Smooth muscle cell (in vitro differentiated cells): Measurements from ENCODE around the gene MYO9A. TPM values are rescaled to one million over a fixed set of nuclear protein-coding genes. Genes with fewer than 3 reads are reported as not detected.

Experiments used
- DNase-seq: peaks from one replicate; lab custom pipeline; 2025; ENCODE audit not compliant: unreplicated experiment; lab: John Stamatoyannopoulos, UW
- H2AFZ ChIP-seq: fragments of 200-600 bp; sonication (generic); 2 replicates; pipeline ENCODE4 v1.6.0; 2016; ENCODE audit warnings: antibody characterized with exemption, low read depth, mild to moderate bottlenecking
- H3F3A ChIP-seq: fragments of 200-600 bp; sonication (generic); 2 replicates; pipeline ENCODE4 v1.6.0; 2017; ENCODE audit warnings: antibody characterized with exemption, low read depth
- H3K27ac ChIP-seq: fragments of 200-600 bp; sonication (generic); 2 replicates; pipeline ENCODE4 v1.5.1; 2016; ENCODE audit warnings: low read depth, mild to moderate bottlenecking
- H3K27me3 ChIP-seq: fragments of 200-600 bp; sonication (generic); 2 replicates; pipeline ENCODE4 v1.6.1; 2016; ENCODE audit warnings: low read depth, mild to moderate bottlenecking
- H3K36me3 ChIP-seq: fragments of 200-600 bp; sonication (generic); 2 replicates; pipeline ENCODE4 v1.5.1; 2016; ENCODE audit warnings: low read depth
- H3K4me1 ChIP-seq: fragments of 200-600 bp; sonication (generic); 2 replicates; pipeline ENCODE4 v1.5.1; 2016; ENCODE audit warnings: low read depth
- H3K4me2 ChIP-seq: fragments of 200-600 bp; sonication (generic); 2 replicates; pipeline ENCODE4 v1.6.0; 2016; ENCODE audit warnings: mild to moderate bottlenecking
- H3K4me3 ChIP-seq: fragments of 200-600 bp; sonication (generic); 2 replicates; pipeline ENCODE4 v1.5.1; 2016; ENCODE audit warnings: mild to moderate bottlenecking
- H3K79me2 ChIP-seq: fragments of 200-600 bp; sonication (generic); 2 replicates; pipeline ENCODE4 v1.6.0; 2016; ENCODE audit warnings: low read depth, mild to moderate bottlenecking
- H3K9ac ChIP-seq: fragments of 200-600 bp; sonication (generic); 2 replicates; pipeline ENCODE4 v1.6.0; 2016; ENCODE audit warnings: low read depth
- H3K9me3 ChIP-seq: fragments of 200-600 bp; sonication (generic); replicated peaks from 2 replicates; pipeline ENCODE4 v1.5.1; 2016; ENCODE audit warnings: low read depth
- H4K20me1 ChIP-seq: fragments of 200-600 bp; sonication (generic); 2 replicates; pipeline ENCODE4 v1.6.0; 2016; ENCODE audit warnings: low read depth
- CTCF ChIP-seq: fragments of 200-600 bp; sonication (generic); IDR thresholded peaks from 2 replicates; pipeline ENCODE4 v1.5.1; 2017; ENCODE audit warnings: borderline replicate concordance, mild to moderate bottlenecking, antibody characterized with exemption; ENCODE audit not compliant: insufficient read depth, poor library complexity, severe bottlenecking
- whole genome bisulfite sequencing: methylation state at CpG from one replicate; pipeline ENCODE4 v1.1.7; 2016; ENCODE audit warnings: low lambda C conversion rate; 5-methylcytosine and 5-hydroxymethylcytosine counted together
- polyA plus RNA-seq: library from polyadenylated mRNA; unstranded; fragments of >200 nt; fragmentation: Nextera tagmentation; extraction: Ambion mirVana; gene quantifications from 2 replicates; pipeline ENCODE4 v1.2.1, GENCODE V29; 2016
- total RNA-seq: library from RNA; depleted of rRNA; stranded (reverse); fragments of >200 nt; gene quantifications from 2 replicates; pipeline ENCODE4 v1.2.3, GENCODE V29; 2014

MYO9A gene
- total and polyA plus RNA-seq, 2 experiments from 2014 or later: 10.7 to 36.9 TPM

GRCh38 chr15:71971905-71972304 lies 146.0 kb downstream of the MYO9A start:
- WGBS: 78% methylated on average over 2 of the region's 2 CpGs
- Histone ChIP-seq H3K4me1 (no peaks in the 10 kb centered on the region), H3K27me3 (no peaks in the 10 kb centered on the region), H3K4me3 (no peak overlapping the region), H3K27ac (peak overlapping the region; percentile 33), H4K20me1 (no peaks in the 10 kb centered on the region), H3K4me2 (no peak overlapping the region), H3K36me3 (no peaks in the 10 kb centered on the region), H3K9me3 (no peaks in the 10 kb centered on the region), H3K79me2 (no peaks in the 10 kb centered on the region), H2AFZ (no peak overlapping the region), H3F3A (no peaks in the 10 kb centered on the region), H3K9ac (no peak overlapping the region)
- TF ChIP-seq CTCF: no peak
- DNase-seq: no peak

- no peak overlapping the region for H3K9ac ChIP-seq
- no peak overlapping the region for H2AFZ ChIP-seq
- H3K9me3 ChIP-seq: no peaks in the 10 kb centered on the region
- H3K27me3 ChIP-seq: no peaks in the 10 kb centered on the region
- H3K79me2 ChIP-seq: no peaks in the 10 kb centered on the region
- DNase-seq: no peak
- H3F3A ChIP-seq: no peaks in the 10 kb centered on the region
- 72% methylated on average over 1 of the region's 1 CpG for WGBS
- no peak overlapping the region for H3K4me2 ChIP-seq
- no peak overlapping the region for H3K4me3 ChIP-seq
- no peaks in the 10 kb centered on the region for H3K36me3 ChIP-seq
- H4K20me1 ChIP-seq: no peaks in the 10 kb centered on the region
- peak overlapping the region; percentile 33 for H3K27ac ChIP-seq
- TF ChIP-seq CTCF: no peak
- H3K4me1 ChIP-seq: no peaks in the 10 kb centered on the region
These were observed 147.5 kb downstream of the MYO9A start for GRCh38 chr15:71970435-71970834.

GRCh38 chr15:71962537-71962936 lies 155.4 kb downstream of the MYO9A start:
- TF ChIP-seq CTCF: no peak
- Histone ChIP-seq H2AFZ (no peak overlapping the region), H3K79me2 (no peaks in the 10 kb centered on the region), H3K4me2 (no peak overlapping the region), H3K9me3 (no peaks in the 10 kb centered on the region), H3K4me1 (no peaks in the 10 kb centered on the region), H3F3A (no peaks in the 10 kb centered on the region), H3K36me3 (no peaks in the 10 kb centered on the region), H3K27ac (no peak overlapping the region), H4K20me1 (no peaks in the 10 kb centered on the region), H3K4me3 (no peak overlapping the region), H3K27me3 (no peaks in the 10 kb centered on the region), H3K9ac (no peak overlapping the region)
- no peak for DNase-seq
- WGBS: 94% methylated on average over 1 of the region's 1 CpG

- 97% methylated on average over 2 of the region's 2 CpGs for WGBS
These were observed 160.9 kb downstream of the MYO9A start for GRCh38 chr15:71957026-71957425.

More at GRCh38 chr15:71957026-71957425, 160.9 kb downstream of the MYO9A start:
- no peak for DNase-seq
- no peaks in the 10 kb centered on the region for H3F3A ChIP-seq
- no peak overlapping the region for H3K27ac ChIP-seq
- no peaks in the 10 kb centered on the region for H3K79me2 ChIP-seq
- no peaks in the 10 kb centered on the region for H3K4me1 ChIP-seq
- no peak for TF ChIP-seq CTCF
- no peaks in the 10 kb centered on the region for H3K9me3 ChIP-seq
- H3K27me3 ChIP-seq: no peaks in the 10 kb centered on the region
- no peak overlapping the region for H3K9ac ChIP-seq
- H2AFZ ChIP-seq: no peak overlapping the region
- no peak overlapping the region for H3K4me2 ChIP-seq
- H3K4me3 ChIP-seq: no peak overlapping the region
- no peaks in the 10 kb centered on the region for H3K36me3 ChIP-seq
- no peaks in the 10 kb centered on the region for H4K20me1 ChIP-seq
